Ovary (tissue), 3 donors: ENCODE results near the gene UBXN1.
"Not testable (repeated sequence)": the region's sequence is repeated elsewhere in the genome, so short reads cannot be mapped to it uniquely, and the experiment has no call there.

Experiments
- EP300 ChIP-seq: sonication (generic); formaldehyde crosslinking; IDR thresholded peaks from one replicate; pipeline ENCODE4 v1.6.1; 2017; ENCODE audit warnings: antibody characterized with exemption
- POLR2A ChIP-seq: fragments of 450-650 bp; IDR thresholded peaks from one replicate; pipeline ENCODE4 v1.6.1; 2017; ENCODE audit warnings: antibody characterized with exemption, mild to moderate bottlenecking, moderate library complexity
- TF ChIP-seq, protein P1 (sequence below), 3 donors: fragments of 450-650 bp in 2 of 3; fragments of 200-600 bp in 1 of 3; IDR thresholded peaks; one replicate each; pipeline versions ENCODE4 v1.5.1 to v1.8.0; 2016 to 2022; ENCODE audit warnings: antibody characterized with exemption in 3 of 3, mild to moderate bottlenecking in 1 of 3
- donor health status: DM: no; HTN: no; CAD: no.

GRCh38 chr11:62703921-62704320 is 25.0 kb upstream of the UBXN1 start:
- not testable (repeated sequence) for TF ChIP-seq POLR2A, EP300
- TF ChIP-seq, protein P1, sequence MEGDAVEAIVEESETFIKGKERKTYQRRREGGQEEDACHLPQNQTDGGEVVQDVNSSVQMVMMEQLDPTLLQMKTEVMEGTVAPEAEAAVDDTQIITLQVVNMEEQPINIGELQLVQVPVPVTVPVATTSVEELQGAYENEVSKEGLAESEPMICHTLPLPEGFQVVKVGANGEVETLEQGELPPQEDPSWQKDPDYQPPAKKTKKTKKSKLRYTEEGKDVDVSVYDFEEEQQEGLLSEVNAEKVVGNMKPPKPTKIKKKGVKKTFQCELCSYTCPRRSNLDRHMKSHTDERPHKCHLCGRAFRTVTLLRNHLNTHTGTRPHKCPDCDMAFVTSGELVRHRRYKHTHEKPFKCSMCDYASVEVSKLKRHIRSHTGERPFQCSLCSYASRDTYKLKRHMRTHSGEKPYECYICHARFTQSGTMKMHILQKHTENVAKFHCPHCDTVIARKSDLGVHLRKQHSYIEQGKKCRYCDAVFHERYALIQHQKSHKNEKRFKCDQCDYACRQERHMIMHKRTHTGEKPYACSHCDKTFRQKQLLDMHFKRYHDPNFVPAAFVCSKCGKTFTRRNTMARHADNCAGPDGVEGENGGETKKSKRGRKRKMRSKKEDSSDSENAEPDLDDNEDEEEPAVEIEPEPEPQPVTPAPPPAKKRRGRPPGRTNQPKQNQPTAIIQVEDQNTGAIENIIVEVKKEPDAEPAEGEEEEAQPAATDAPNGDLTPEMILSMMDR (IDR thresholded peaks at IDR 0.05) = not testable (repeated sequence)
